Activated naive CD8-positive, alpha-beta T cell (primary cell): ENCODE measurements around the gene CRKL.
A peak's percentile ranks its signal among the peaks of the same experiment; 100 is the strongest.
"Not testable (repeated sequence)": the region's sequence is repeated elsewhere in the genome, so short reads cannot be mapped to it uniquely, and the experiment has no call there.

Source experiments
- H3K27ac Mint-ChIP-seq: one replicate; pipeline ENCODE4 v1.8.0; 2021; ENCODE audit warnings: mixed read lengths
- H3K27me3 Mint-ChIP-seq: one replicate; pipeline ENCODE4 v1.8.0; 2021; ENCODE audit warnings: mixed read lengths
- H3K36me3 Mint-ChIP-seq: one replicate; pipeline ENCODE4 v1.8.0; 2021; ENCODE audit warnings: mixed read lengths
- H3K4me1 Mint-ChIP-seq: one replicate; pipeline ENCODE4 v1.8.0; 2021; ENCODE audit warnings: low read depth, mixed read lengths
- H3K4me3 Mint-ChIP-seq: one replicate; pipeline ENCODE4 v1.8.0; 2021; ENCODE audit warnings: mild to moderate bottlenecking, mixed read lengths
- H3K9me3 Mint-ChIP-seq: one replicate; pipeline ENCODE4 v1.8.0; 2021; ENCODE audit warnings: low read depth, mixed read lengths

CRKL gene

DNA sequence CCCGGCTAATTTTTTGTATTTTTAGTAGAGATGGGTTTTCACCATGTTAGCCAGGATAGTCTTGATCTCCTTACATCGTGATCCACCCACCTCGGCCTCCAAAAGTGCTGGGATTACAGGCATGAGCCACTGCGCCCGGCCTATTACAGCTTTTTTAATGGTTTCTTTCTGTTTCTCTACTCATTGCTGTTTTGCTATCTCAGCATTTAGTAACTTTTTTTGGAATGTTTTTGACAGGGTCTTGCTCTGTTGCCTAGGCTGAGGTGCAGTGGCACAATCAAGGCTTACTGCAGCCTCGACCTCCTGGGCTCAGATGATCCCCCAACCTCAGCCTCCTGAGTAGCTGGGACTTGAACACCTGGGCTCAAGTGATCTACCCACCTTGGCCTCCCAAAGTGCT, 4.7 kb upstream of the CRKL start:
- no peaks in the 10 kb centered on the region for H3K36me3 Mint-ChIP-seq
- H3K4me3 Mint-ChIP-seq: no peak overlapping the region
- H3K27ac Mint-ChIP-seq: no peak overlapping the region
- peaks cover 5% of the 10 kb centered on the region for H3K4me1 Mint-ChIP-seq
- no peaks in the 10 kb centered on the region for H3K9me3 Mint-ChIP-seq
- H3K27me3 Mint-ChIP-seq: no peaks in the 10 kb centered on the region

DNA sequence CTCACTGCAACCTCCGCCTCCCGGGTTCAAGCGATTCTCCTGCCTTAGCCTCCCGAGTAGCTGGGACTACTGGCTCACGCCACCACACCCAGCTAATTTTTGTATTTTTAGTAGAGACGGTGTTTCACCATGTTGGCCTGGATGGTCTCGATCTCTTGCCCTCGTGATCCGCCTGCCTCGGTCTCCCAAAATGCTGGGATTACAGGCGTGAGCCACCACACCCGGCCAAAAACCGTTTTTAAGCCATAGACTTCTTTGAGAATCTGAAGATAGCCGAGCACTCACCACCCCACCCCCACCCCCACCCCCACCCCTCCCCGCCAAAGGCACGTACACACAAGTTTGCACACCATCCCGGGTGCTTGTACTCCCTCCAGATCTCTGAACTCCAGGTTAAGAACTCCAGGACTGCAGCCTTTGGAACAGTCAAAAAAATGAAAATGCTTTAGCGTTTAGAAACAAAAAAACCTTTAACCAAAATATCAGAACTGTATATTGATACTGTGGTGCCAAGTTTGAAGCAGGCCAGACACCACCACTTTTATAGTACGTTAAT, 1.5 kb downstream of the CRKL start:
- Mint-ChIP-seq H3K27ac (peak overlapping the region; percentile 92), H3K9me3 (no peaks in the 10 kb centered on the region), H3K27me3 (no peaks in the 10 kb centered on the region), H3K4me3 (peak overlapping the region; percentile 96), H3K36me3 (peaks cover 7% of the 10 kb centered on the region), H3K4me1 (peaks cover 34% of the 10 kb centered on the region)

DNA sequence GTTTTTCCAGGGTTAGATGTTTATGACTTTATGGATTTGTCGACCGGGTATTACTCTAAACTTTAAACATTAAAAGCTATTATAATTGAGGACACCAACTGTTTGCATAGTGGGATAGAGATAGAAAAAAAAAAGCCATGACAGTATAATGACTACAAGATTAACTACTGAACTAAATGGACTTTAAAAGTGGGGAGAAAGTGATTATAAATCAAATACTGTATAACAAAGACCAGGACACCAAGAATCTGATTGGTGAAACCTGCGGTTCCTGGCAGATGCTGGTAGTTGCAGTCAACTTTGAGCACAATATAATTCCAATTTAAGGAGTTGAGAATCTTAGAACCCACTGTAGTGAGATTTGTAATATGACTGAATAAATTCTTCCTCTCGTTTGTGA, 2.5 kb downstream of the CRKL start:
- Mint-ChIP-seq H3K4me3 (peak overlapping the region; percentile 96), H3K27ac (no peak overlapping the region), H3K36me3 (peaks cover 7% of the 10 kb centered on the region), H3K9me3 (no peaks in the 10 kb centered on the region), H3K27me3 (no peaks in the 10 kb centered on the region), H3K4me1 (peaks cover 41% of the 10 kb centered on the region)

DNA sequence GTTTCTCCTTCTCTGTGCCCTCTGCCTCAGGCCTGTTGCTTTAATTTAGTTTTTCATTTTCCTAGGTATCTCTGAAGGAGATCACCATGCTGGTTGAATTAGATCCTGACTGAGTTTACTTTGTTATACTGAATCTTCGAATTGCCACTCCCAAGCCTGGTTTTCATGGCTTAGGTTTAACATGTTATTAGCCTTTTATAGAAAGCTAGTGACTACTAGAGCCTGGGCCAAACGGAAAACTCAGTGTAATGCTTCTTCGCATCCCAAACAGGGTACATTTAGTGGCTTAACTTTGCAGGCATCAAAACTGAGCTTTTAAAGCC, 3.6 kb downstream of the CRKL start:
- Mint-ChIP-seq H3K27ac (peak overlapping the region; percentile 69), H3K36me3 (peaks cover 7% of the 10 kb centered on the region), H3K4me1 (peaks cover 50% of the 10 kb centered on the region), H3K4me3 (peak overlapping the region; percentile 96), H3K27me3 (no peaks in the 10 kb centered on the region), H3K9me3 (no peaks in the 10 kb centered on the region)

- Mint-ChIP-seq H3K4me3 (peak overlapping the region; percentile 60), H3K36me3 (peaks cover 7% of the 10 kb centered on the region), H3K27ac (peak overlapping the region; percentile 50), H3K27me3 (no peaks in the 10 kb centered on the region), H3K9me3 (no peaks in the 10 kb centered on the region), H3K4me1 (peaks cover 55% of the 10 kb centered on the region)
These were observed 5.0 kb downstream of the CRKL start for GRCh38 chr22:20922141-20922751.

DNA sequence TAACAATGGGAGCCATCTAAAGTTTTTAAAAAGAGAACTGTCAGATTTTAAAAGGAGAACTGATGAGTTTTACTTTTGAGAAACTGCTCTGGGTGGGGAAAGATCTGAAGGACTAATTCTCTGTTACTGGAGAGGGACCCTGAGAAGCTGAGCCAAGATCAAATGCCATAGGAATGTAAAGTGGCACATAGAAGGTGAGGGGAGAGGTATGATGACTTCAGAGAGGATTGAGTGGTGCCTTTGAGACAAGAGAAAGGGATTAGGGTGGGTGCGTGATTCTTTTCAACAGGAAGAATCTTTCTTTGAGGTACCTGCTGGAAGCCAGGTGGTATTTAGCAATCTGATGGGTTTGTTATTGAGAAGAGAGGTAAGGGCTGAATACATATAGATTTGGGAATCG, 9.0 kb downstream of the CRKL start:
- H3K36me3 Mint-ChIP-seq: peaks cover 4% of the 10 kb centered on the region
- peaks cover 60% of the 10 kb centered on the region for H3K4me1 Mint-ChIP-seq
- H3K27me3 Mint-ChIP-seq: no peaks in the 10 kb centered on the region
- peak overlapping the region; percentile 76 for H3K27ac Mint-ChIP-seq
- no peaks in the 10 kb centered on the region for H3K9me3 Mint-ChIP-seq
- peak overlapping the region; percentile 59 for H3K4me3 Mint-ChIP-seq

DNA sequence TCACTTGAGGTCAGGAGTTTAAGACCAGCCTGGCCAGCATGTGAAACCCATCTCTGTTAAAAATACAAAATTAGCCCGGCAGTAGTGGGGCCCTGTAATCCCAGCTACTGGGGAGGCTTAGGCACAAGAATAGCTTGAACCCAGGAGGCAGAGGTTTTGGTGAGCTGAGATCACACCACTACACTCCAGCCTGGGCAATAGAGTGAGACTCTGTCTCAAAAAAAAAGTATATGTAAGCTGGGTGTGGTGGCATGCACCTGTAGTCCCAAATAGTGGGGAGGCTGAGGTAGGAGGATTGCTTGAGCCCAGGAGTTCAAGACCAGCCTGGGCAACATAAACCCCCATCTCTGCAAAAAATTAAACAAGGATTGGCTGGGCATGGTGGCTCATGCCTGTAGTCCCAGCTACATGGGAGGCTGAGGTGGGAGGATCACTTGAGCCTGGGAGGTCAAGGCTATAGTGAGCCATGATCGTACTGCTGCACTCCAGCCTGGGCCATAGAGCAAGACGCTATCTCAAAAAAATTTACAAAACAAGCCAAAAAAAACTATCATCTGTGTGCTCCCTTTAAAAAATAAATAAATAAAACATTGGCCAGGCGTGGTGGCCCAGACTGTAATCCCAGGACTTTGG, 10.8 kb downstream of the CRKL start:
- no peak overlapping the region for H3K27ac Mint-ChIP-seq
- peaks cover 58% of the 10 kb centered on the region for H3K4me1 Mint-ChIP-seq
- H3K36me3 Mint-ChIP-seq: peaks cover 4% of the 10 kb centered on the region
- no peak overlapping the region for H3K4me3 Mint-ChIP-seq
- H3K9me3 Mint-ChIP-seq: no peaks in the 10 kb centered on the region
- no peaks in the 10 kb centered on the region for H3K27me3 Mint-ChIP-seq

DNA sequence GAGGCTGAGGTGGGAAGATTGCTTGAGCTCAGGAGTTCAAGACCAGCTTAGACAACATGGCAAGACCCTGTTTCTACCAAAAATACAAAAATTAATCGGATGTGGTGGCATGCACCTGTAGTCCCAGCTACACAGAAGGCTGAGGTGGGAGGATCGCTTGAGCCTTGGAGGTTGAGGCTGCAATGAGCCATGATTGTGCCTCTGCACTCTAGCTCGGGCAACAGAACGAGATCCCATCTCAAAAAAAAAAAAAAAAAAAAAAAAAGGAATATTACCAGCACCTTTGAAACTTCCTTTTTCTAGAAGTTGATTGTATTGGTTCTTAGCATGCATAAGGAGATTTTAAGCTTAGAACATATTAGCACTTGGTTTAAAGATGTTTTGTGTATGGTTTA, 11.4 kb downstream of the CRKL start:
- H3K9me3 Mint-ChIP-seq: no peaks in the 10 kb centered on the region
- H3K27me3 Mint-ChIP-seq: no peaks in the 10 kb centered on the region
- H3K4me1 Mint-ChIP-seq: peaks cover 61% of the 10 kb centered on the region
- H3K27ac Mint-ChIP-seq: no peak overlapping the region
- no peak overlapping the region for H3K4me3 Mint-ChIP-seq
- H3K36me3 Mint-ChIP-seq: peaks cover 4% of the 10 kb centered on the region

DNA sequence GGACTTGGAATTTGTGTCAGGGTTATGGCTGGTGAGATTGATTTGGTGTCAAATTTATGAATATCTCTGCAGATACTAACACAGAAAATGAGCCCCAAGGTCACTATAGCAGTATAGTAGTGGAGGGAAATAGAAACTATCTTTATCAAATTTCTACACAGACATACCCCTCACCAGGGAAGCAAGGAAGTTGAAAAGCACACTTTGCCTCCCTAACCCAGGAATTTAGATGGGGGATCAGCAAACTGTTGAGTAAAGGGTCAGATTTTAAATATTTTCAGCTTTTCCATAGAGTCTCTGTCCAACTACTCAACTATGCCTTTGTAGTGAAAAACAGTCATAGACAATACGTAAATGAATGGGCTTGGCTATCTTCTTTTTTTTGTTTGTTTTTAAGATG, 12.8 kb downstream of the CRKL start:
- Mint-ChIP-seq H3K27ac (peak overlapping the region; percentile 24), H3K36me3 (peaks cover 4% of the 10 kb centered on the region), H3K27me3 (no peaks in the 10 kb centered on the region), H3K4me1 (peaks cover 62% of the 10 kb centered on the region), H3K4me3 (peak overlapping the region; percentile 6), H3K9me3 (no peaks in the 10 kb centered on the region)

GRCh38 chr22:20930435-20930834, 13.2 kb downstream of the CRKL start:
- H3K9me3 Mint-ChIP-seq, H3K4me3 Mint-ChIP-seq, H3K27ac Mint-ChIP-seq, H3K27me3 Mint-ChIP-seq, H3K36me3 Mint-ChIP-seq: not testable (repeated sequence)
- peaks cover 62% of the 10 kb centered on the region for H3K4me1 Mint-ChIP-seq

DNA sequence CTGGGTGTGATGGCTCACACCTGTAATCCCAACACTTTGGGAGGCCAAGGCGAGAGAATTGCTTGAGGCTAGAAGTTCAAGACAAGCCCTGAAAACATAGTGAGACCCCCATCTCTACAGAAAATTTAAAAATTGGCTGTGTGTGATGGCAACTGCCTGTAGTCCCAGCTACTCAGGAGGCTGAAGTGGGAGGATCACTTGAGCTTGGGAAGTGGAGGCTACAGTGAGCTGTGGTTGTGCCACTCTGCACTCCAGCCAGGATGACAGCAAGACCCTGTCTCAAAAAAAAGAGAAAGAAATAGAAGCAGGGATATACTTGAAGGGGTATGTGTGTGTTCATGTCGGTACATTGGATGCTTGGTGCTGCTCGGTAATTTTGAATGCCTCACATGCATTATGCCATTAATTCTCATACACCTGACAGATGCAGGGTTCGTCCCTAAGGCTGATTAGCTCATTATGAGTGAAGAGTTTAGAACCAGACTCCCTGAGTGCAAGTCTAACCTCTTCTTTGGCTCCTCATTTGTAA, 14.0 kb downstream of the CRKL start:
- Mint-ChIP-seq H3K27me3 (no peaks in the 10 kb centered on the region), H3K27ac (no peak overlapping the region), H3K4me3 (no peak overlapping the region), H3K4me1 (peaks cover 60% of the 10 kb centered on the region), H3K9me3 (no peaks in the 10 kb centered on the region), H3K36me3 (peaks cover 4% of the 10 kb centered on the region)

- Mint-ChIP-seq H3K27me3 (no peaks in the 10 kb centered on the region), H3K36me3 (peaks cover 6% of the 10 kb centered on the region), H3K9me3 (no peaks in the 10 kb centered on the region), H3K4me1 (peaks cover 76% of the 10 kb centered on the region), H3K4me3 (no peak overlapping the region), H3K27ac (no peak overlapping the region)
These were observed 16.7 kb downstream of the CRKL start for GRCh38 chr22:20933910-20934309.

- H3K9me3 Mint-ChIP-seq, H3K27ac Mint-ChIP-seq, H3K4me3 Mint-ChIP-seq, H3K36me3 Mint-ChIP-seq, H3K27me3 Mint-ChIP-seq: not testable (repeated sequence)
- H3K4me1 Mint-ChIP-seq: peaks cover 77% of the 10 kb centered on the region
These were observed 17.8 kb downstream of the CRKL start for GRCh38 chr22:20935049-20935448.

DNA sequence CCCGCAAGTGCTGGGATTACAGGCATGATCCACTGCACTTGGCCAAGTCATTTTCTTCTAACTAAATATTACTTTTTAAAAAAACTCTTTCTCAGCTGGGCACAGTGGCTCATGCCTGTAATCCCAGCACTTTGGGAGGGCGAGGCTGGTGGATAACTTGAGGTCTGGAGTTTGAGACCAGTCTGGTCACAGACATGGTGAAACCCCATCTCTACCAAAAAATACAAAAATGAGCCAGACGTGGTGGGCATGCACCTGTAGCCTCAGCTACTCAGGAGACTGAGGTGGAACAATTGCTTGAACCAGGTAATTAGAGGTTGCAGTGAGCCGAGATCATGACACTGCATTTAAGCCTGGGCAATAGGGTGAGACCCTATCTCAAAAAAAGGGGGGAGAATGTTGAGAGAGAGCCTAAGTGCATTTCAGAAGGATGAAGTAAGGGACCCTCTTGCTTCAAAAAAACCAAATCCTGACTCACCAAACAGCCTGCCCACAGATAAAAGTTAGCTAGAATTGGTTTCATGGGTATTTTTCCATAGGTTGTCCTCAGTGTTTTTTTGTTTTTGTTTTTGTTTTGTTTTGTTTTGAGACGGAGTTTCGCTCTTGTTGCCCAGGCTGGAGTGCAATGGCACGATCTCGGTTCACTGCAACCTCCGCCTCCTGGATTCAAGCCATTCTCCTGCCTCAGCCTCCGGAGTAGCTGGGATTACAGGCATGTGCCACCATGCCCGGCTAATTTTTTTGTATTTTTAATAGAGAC, 18.8 kb downstream of the CRKL start:
- peak overlapping the region; percentile 23 for H3K27ac Mint-ChIP-seq
- peak overlapping the region; percentile 52 for H3K4me3 Mint-ChIP-seq
- not testable (repeated sequence) for H3K36me3 Mint-ChIP-seq, H3K9me3 Mint-ChIP-seq, H3K27me3 Mint-ChIP-seq
- peaks cover 79% of the 10 kb centered on the region for H3K4me1 Mint-ChIP-seq

- Mint-ChIP-seq H3K4me1 (peaks cover 79% of the 10 kb centered on the region), H3K9me3 (no peaks in the 10 kb centered on the region), H3K27me3 (no peaks in the 10 kb centered on the region), H3K4me3 (peak overlapping the region; percentile 70), H3K27ac (peak overlapping the region; percentile 13), H3K36me3 (peaks cover 2% of the 10 kb centered on the region)
These were observed 20.0 kb downstream of the CRKL start for GRCh38 chr22:20937031-20937793.
